GM15510 (cell line): ENCODE results near the gene XPA.

Experiments used
- POLR2A ChIP-seq: IDR thresholded peaks from 3 replicates; pipeline ENCODE4 v1.6.1; 2011; ENCODE audit warnings: borderline replicate concordance; ENCODE audit not compliant: insufficient read length; ENCODE audit errors: extremely low read depth

The XPA gene

DNA sequence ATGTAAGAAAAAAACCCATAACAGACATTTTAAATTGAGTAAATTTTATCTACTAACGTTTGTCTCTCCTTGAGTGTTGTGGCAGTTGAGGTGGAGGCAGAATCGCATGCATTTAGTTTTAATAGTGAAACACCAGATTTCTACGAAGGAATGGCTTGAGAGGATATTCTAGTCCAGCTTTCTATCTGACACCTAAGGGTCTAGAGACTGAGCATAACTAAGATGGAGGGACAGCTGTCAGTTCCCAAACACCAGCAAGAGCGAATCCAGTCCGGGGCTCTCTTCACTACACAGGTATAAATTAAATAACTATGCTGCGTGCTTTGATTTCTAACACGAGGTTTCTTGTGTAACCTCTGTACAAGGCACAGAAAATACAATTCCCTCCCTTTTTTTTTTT is 62.1 kb downstream of the XPA start:
- TF ChIP-seq POLR2A = no peak

- TF ChIP-seq POLR2A = no peak
These were observed 63.2 kb downstream of the XPA start for GRCh38 chr9:97633859-97634490.

DNA sequence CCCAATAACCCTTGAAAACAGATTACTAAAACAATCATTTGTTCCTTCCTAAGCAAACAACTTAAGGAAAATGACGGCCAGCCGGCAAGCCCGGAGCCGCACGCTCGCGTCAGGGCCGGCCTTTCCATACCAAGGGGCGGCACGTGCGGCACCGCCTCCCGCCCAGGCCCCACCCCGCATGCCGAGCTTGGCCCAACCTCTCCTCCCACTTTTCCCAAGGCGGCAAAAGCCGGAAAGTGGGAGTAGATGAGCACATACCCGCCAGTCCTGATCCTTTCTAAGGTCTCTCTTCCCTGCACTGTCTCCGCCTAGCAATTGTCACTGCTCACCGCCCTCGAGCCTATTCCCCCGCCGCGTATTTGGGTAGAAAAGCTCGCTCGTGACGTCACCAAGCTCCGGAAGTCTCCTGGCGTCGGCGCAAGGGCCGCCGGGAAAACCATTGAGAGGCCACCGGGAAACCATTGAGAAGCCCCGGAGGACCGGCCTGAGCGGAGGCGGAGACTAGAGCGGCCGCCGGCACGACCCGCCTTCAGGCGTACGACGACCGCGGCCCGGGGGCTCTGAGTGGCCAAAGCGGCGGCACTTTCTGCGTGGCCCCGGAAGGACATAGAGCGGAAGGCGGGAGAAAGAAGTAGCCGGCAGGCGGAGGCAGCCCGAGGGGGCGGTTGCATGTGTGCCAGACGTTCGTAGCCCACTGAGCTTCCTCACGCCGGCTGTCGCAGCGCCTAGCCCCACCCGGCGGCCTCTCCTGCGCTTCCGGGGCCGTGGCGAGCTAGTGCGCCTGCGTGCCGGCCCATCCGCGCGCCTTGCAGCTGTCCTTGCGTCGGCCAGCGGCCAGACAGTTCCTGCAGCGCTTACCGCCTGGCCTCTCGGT is 63.9 kb downstream of the XPA start, which contains the start of the genes NCBP1 and TSTD2:
Gene NCBP1, plus strand, starts transcription at position 837 of the 874 bp plus-strand sequence. CDS start 61 bp downstream, outside the sequence.
Gene TSTD2, minus strand, starts transcription at position 384 of the 874 bp plus-strand sequence. CDS start 5,806 bp downstream, outside the sequence.
- TF ChIP-seq POLR2A = peak; percentile 93

- TF ChIP-seq POLR2A = no peak
These were observed 64.7 kb downstream of the XPA start for GRCh38 chr9:97632248-97632984.

- no peak for TF ChIP-seq POLR2A
These were observed 66.5 kb downstream of the XPA start for GRCh38 chr9:97630591-97630990.

- TF ChIP-seq POLR2A = no peak
These were observed 68.0 kb downstream of the XPA start for GRCh38 chr9:97629156-97629555.

GRCh38 chr9:97628668-97629067 is 68.5 kb downstream of the XPA start:
- no peak for TF ChIP-seq POLR2A

DNA sequence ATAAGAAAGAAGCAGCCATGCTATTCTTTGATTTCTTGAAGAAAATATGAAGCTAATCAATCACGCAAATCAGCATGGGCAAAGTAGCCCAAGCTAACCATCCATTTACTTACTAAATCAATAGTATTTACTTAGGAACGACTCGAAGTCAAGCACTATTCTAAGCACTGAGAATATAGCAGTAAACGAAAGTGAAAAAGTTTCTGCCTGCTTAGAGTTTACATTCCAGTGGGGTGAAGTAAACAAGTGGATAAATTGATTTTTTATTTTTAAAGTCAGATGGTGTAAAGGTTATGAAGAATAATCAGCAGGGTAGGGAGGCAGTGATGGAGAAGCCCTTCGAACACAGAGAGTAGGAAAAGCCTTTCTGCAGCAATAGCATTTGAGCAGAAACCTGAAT is 69.5 kb downstream of the XPA start:
- TF ChIP-seq POLR2A = no peak

- TF ChIP-seq POLR2A = no peak
These were observed 71.5 kb downstream of the XPA start for GRCh38 chr9:97625620-97626019.
